WTC11 (cell line): ENCODE results near the gene GDAP1L1. TPM values are rescaled to one million over a fixed set of nuclear protein-coding genes. Genes with fewer than 3 reads are reported as not detected.

Experiments used
- ATAC-seq: fragments of 200-7000 bp; cut with Tn5 transposase; 2 replicates; pipeline ENCODE4 v1.10.0; 2021; ENCODE audit warnings: mild to moderate bottlenecking, moderate library complexity
- CTCF ChIA-PET: fragments of 300-600 bp; sonication (Branson Sonifier 250); formaldehyde crosslinking; loops from one replicate; lab custom pipeline; 2021; ENCODE audit warnings: antibody characterized with exemption; lab: Charles Lee
- POLR2A ChIA-PET: fragments of 350-600 bp; sonication (Branson Sonifier 250); formaldehyde crosslinking; loops from one replicate; lab custom pipeline; 2021; ENCODE audit warnings: antibody characterized with exemption; lab: Charles Lee
- DNase-seq: peaks from one replicate; pipeline ENCODE4 v3.0.0; 2021; ENCODE audit warnings: low spot score
- H3K27ac Mint-ChIP-seq: 2 replicates; pipeline ENCODE4 v1.8.0; 2021; ENCODE audit warnings: mixed read lengths
- H3K27me3 Mint-ChIP-seq: 2 replicates; pipeline ENCODE4 v1.8.0; 2021; ENCODE audit warnings: low read depth, mild to moderate bottlenecking, moderate library complexity, mixed read lengths
- H3K36me3 Mint-ChIP-seq: 2 replicates; pipeline ENCODE4 v1.8.0; 2021; ENCODE audit warnings: mixed read lengths
- H3K4me1 Mint-ChIP-seq: 2 replicates; pipeline ENCODE4 v1.8.0; 2022; ENCODE audit warnings: mixed read lengths
- H3K4me3 Mint-ChIP-seq: 2 replicates; pipeline ENCODE4 v1.8.0; 2021; ENCODE audit warnings: mild to moderate bottlenecking, moderate library complexity, mixed read lengths
- H3K9me3 Mint-ChIP-seq: 2 replicates; pipeline ENCODE4 v1.8.0; 2021; ENCODE audit warnings: mixed read lengths
- AR ChIP-seq: fragments of 250-450 bp; sonication (Bioruptor Pico); IDR thresholded peaks from 2 replicates; pipeline ENCODE4 v1.9.0; 2021; ENCODE audit warnings: mild to moderate bottlenecking
- ATF1 ChIP-seq: sonication (generic); formaldehyde crosslinking; IDR thresholded peaks from 2 replicates; pipeline ENCODE4 v1.8.1; 2023; ENCODE audit warnings: mild to moderate bottlenecking, moderate library complexity, missing genetic modification reagents
- GRHL2 ChIP-seq: fragments of 250-450 bp; sonication (Bioruptor Pico); IDR thresholded peaks from 2 replicates; pipeline ENCODE4 v1.8.0; 2022; ENCODE audit warnings: mild to moderate bottlenecking, moderate library complexity; ENCODE audit not compliant: insufficient replicate concordance, severe bottlenecking
- MXD4 ChIP-seq: fragments of 250-450 bp; sonication (Bioruptor Pico); IDR thresholded peaks from 2 replicates; pipeline ENCODE4 v1.8.0; 2021; ENCODE audit warnings: mild to moderate bottlenecking, moderate library complexity, borderline replicate concordance
- MYBL2 ChIP-seq: sonication (generic); formaldehyde crosslinking; IDR thresholded peaks from 2 replicates; pipeline ENCODE4 v1.8.1; 2023; ENCODE audit warnings: mild to moderate bottlenecking, moderate library complexity, missing genetic modification reagents
- NFYB ChIP-seq: sonication (generic); formaldehyde crosslinking; conservative IDR thresholded peaks from 2 replicates; pipeline ENCODE4 v1.8.0; 2022; ENCODE audit warnings: low read depth, missing genetic modification reagents
- USF2 ChIP-seq: sonication (generic); formaldehyde crosslinking; IDR thresholded peaks from 2 replicates; pipeline ENCODE4 v1.8.1; 2023; ENCODE audit warnings: mild to moderate bottlenecking, missing genetic modification reagents, moderate library complexity
- ZNF396 ChIP-seq: fragments of 250-450 bp; sonication (Bioruptor Pico); IDR thresholded peaks from 2 replicates; pipeline ENCODE4 v1.8.0; 2021; ENCODE audit warnings: mild to moderate bottlenecking, moderate library complexity, borderline replicate concordance
- ZSCAN18 ChIP-seq: fragments of 250-450 bp; sonication (Bioruptor Pico); IDR thresholded peaks from 2 replicates; pipeline ENCODE4 v2.1.2; 2022; ENCODE audit warnings: mild to moderate bottlenecking, moderate library complexity
- total RNA-seq: library from RNA; stranded (reverse); gene quantifications from 3 replicates; pipeline ENCODE4 v1.2.3, GENCODE V29; 2021
- TF ChIP-seq, protein P1 (sequence below): sonication (generic); formaldehyde crosslinking; conservative IDR thresholded peaks from 2 replicates; pipeline ENCODE4 v1.8.1; 2022; ENCODE audit warnings: mild to moderate bottlenecking, missing genetic modification reagents
- TF ChIP-seq, protein P2 (sequence below): sonication (generic); formaldehyde crosslinking; IDR thresholded peaks from 2 replicates; pipeline ENCODE4 v1.8.0; 2022; ENCODE audit warnings: missing genetic modification reagents
- TF ChIP-seq, protein P3 (sequence below): sonication (generic); formaldehyde crosslinking; IDR thresholded peaks from 2 replicates; pipeline ENCODE4 v1.8.0; 2023; ENCODE audit warnings: mild to moderate bottlenecking, missing genetic modification reagents
- TF ChIP-seq, protein P4 (sequence below): sonication (generic); formaldehyde crosslinking; IDR thresholded peaks from 2 replicates; pipeline ENCODE4 v1.8.0; 2023; ENCODE audit warnings: missing genetic modification reagents
- TF ChIP-seq, protein P5 (sequence below): sonication (generic); formaldehyde crosslinking; IDR thresholded peaks from 2 replicates; pipeline ENCODE4 v1.8.1; 2022; ENCODE audit warnings: low read depth, missing genetic modification reagents, borderline replicate concordance

GDAP1L1 gene
- total RNA-seq, 1 experiment from 2014 or later, result 7.5 TPM

GRCh38 chr20:44198872-44199271 lies 48.2 kb upstream of the GDAP1L1 start:
- peaks cover 54% of the 10 kb centered on the region for H3K36me3 Mint-ChIP-seq
- H3K27ac Mint-ChIP-seq, result no peak overlapping the region
- ChIA-PET CTCF (no interaction called here), POLR2A (no interaction called here)
- DNase-seq, result no peak
- no peaks in the 10 kb centered on the region for H3K4me1 Mint-ChIP-seq
- ATAC-seq, result no peak
- TF ChIP-seq USF2 (CRISPR knock-in tag) (no peak), MYBL2 (CRISPR knock-in tag) (no peak)
- no peak overlapping the region for H3K4me3 Mint-ChIP-seq
- no peaks in the 10 kb centered on the region for H3K9me3 Mint-ChIP-seq
- no peaks in the 10 kb centered on the region for H3K27me3 Mint-ChIP-seq

DNA sequence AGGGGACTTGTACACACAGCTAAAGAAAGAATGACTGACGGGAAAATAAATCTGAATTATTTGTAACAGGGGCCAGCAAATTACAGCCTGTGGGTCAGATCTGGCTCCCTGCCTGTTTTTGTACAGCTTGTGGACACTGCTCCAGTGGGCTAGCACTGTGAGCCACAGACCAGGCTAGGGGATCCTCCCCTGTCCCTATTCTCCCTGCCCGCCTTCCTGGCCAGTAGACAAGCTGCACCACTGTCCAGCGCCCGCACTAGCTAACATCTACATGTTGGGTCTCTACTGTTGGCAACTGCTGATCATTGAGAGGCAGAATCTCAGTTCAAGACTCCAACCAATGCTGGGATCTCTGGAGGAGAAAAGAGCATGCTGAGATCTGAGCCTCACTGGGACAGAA lies 47.2 kb upstream of the GDAP1L1 start:
- Mint-ChIP-seq H3K27ac (no peak overlapping the region), H3K27me3 (no peaks in the 10 kb centered on the region), H3K4me3 (no peak overlapping the region), H3K9me3 (no peaks in the 10 kb centered on the region), H3K4me1 (no peaks in the 10 kb centered on the region), H3K36me3 (peaks cover 54% of the 10 kb centered on the region)
- TF ChIP-seq ZSCAN18 (CRISPR knock-in tag), result no peak
- no peak for TF ChIP-seq AR (CRISPR knock-in tag)
- no peak for TF ChIP-seq GRHL2
- no peak for TF ChIP-seq NFYB
- ATAC-seq, result no peak
- DNase-seq, result no peak
- ChIA-PET POLR2A (no interaction called here), CTCF (interaction anchor here (1.0 kb wide), 1 partner anchor 10 kb away, joined by 3 read pairs; no protein-coding TSS in a partner anchor)

DNA sequence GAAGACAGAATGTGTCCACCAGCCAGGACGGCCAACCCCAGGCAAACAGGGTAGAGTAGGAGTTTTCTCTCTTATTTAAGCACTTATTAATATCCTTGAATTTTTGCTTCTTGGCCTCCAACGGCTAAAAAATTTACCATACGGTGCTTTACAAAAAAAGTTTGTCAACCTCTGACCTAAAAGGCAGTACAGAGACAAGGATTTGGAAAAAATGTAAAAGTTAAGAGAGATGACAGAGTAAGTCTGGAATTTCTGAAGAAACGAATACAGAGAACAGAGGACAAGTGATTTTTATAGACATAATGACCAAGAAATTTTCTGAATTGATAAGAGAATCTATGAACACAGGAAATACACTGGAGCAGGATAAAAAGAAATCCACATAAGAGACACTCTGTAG lies 46.7 kb upstream of the GDAP1L1 start:
- ATAC-seq (no peak), DNase-seq (no peak)
- no peak overlapping the region for H3K27ac Mint-ChIP-seq
- peaks cover 57% of the 10 kb centered on the region for H3K36me3 Mint-ChIP-seq
- no peaks in the 10 kb centered on the region for H3K27me3 Mint-ChIP-seq
- CTCF ChIA-PET, result interaction anchor here (1.0 kb wide), 1 partner anchor 10 kb away, joined by 3 read pairs; no protein-coding TSS in a partner anchor
- TF ChIP-seq, protein P1, sequence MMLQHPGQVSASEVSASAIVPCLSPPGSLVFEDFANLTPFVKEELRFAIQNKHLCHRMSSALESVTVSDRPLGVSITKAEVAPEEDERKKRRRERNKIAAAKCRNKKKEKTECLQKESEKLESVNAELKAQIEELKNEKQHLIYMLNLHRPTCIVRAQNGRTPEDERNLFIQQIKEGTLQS (CRISPR knock-in tag), result no peak
- TF ChIP-seq, protein P2, sequence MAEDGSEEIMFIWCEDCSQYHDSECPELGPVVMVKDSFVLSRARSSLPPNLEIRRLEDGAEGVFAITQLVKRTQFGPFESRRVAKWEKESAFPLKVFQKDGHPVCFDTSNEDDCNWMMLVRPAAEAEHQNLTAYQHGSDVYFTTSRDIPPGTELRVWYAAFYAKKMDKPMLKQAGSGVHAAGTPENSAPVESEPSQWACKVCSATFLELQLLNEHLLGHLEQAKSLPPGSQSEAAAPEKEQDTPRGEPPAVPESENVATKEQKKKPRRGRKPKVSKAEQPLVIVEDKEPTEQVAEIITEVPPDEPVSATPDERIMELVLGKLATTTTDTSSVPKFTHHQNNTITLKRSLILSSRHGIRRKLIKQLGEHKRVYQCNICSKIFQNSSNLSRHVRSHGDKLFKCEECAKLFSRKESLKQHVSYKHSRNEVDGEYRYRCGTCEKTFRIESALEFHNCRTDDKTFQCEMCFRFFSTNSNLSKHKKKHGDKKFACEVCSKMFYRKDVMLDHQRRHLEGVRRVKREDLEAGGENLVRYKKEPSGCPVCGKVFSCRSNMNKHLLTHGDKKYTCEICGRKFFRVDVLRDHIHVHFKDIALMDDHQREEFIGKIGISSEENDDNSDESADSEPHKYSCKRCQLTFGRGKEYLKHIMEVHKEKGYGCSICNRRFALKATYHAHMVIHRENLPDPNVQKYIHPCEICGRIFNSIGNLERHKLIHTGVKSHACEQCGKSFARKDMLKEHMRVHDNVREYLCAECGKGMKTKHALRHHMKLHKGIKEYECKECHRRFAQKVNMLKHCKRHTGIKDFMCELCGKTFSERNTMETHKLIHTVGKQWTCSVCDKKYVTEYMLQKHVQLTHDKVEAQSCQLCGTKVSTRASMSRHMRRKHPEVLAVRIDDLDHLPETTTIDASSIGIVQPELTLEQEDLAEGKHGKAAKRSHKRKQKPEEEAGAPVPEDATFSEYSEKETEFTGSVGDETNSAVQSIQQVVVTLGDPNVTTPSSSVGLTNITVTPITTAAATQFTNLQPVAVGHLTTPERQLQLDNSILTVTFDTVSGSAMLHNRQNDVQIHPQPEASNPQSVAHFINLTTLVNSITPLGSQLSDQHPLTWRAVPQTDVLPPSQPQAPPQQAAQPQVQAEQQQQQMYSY (CRISPR knock-in tag), result no peak
- TF ChIP-seq ZNF396, result no peak
- TF ChIP-seq, protein P3, sequence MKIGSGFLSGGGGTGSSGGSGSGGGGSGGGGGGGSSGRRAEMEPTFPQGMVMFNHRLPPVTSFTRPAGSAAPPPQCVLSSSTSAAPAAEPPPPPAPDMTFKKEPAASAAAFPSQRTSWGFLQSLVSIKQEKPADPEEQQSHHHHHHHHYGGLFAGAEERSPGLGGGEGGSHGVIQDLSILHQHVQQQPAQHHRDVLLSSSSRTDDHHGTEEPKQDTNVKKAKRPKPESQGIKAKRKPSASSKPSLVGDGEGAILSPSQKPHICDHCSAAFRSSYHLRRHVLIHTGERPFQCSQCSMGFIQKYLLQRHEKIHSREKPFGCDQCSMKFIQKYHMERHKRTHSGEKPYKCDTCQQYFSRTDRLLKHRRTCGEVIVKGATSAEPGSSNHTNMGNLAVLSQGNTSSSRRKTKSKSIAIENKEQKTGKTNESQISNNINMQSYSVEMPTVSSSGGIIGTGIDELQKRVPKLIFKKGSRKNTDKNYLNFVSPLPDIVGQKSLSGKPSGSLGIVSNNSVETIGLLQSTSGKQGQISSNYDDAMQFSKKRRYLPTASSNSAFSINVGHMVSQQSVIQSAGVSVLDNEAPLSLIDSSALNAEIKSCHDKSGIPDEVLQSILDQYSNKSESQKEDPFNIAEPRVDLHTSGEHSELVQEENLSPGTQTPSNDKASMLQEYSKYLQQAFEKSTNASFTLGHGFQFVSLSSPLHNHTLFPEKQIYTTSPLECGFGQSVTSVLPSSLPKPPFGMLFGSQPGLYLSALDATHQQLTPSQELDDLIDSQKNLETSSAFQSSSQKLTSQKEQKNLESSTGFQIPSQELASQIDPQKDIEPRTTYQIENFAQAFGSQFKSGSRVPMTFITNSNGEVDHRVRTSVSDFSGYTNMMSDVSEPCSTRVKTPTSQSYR (CRISPR knock-in tag), result no peak
- TF ChIP-seq, protein P4, sequence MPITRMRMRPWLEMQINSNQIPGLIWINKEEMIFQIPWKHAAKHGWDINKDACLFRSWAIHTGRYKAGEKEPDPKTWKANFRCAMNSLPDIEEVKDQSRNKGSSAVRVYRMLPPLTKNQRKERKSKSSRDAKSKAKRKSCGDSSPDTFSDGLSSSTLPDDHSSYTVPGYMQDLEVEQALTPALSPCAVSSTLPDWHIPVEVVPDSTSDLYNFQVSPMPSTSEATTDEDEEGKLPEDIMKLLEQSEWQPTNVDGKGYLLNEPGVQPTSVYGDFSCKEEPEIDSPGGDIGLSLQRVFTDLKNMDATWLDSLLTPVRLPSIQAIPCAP (CRISPR knock-in tag), result no peak
- TF ChIP-seq, protein P5, sequence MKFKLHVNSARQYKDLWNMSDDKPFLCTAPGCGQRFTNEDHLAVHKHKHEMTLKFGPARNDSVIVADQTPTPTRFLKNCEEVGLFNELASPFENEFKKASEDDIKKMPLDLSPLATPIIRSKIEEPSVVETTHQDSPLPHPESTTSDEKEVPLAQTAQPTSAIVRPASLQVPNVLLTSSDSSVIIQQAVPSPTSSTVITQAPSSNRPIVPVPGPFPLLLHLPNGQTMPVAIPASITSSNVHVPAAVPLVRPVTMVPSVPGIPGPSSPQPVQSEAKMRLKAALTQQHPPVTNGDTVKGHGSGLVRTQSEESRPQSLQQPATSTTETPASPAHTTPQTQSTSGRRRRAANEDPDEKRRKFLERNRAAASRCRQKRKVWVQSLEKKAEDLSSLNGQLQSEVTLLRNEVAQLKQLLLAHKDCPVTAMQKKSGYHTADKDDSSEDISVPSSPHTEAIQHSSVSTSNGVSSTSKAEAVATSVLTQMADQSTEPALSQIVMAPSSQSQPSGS (CRISPR knock-in tag), result no peak
- no peak for TF ChIP-seq MXD4 (CRISPR knock-in tag)
- no peak for TF ChIP-seq ATF1 (CRISPR knock-in tag)
- H3K4me1 Mint-ChIP-seq, result no peaks in the 10 kb centered on the region
- no peak overlapping the region for H3K4me3 Mint-ChIP-seq
- H3K9me3 Mint-ChIP-seq, result no peaks in the 10 kb centered on the region
- POLR2A ChIA-PET, result no interaction called here
